ENCODE results near the gene TMBIM4. TPM values are rescaled to one million over a fixed set of nuclear protein-coding genes. Genes with fewer than 3 reads are reported as not detected.

The TMBIM4 gene
- total RNA-seq, 2 experiments from 2014 or later: 24.1 to 24.2 TPM

GRCh38 chr12:66130267-66131066, 39.3 kb downstream of the TMBIM4 start, which contains the start of gene LLPH:
Gene LLPH, minus strand, starts transcription at chr12:66130750. Its CDS starts 1,644 bp downstream, at chr12:66129106.
- H3K27ac Mint-ChIP-seq: peak within 1 kb of the TSS; percentile 96
- ATAC-seq (ENCODE audit: poor library complexity) (peak; percentile 90), DNase-seq (peak; percentile 78 to 94 (median 84))
- intact Hi-C loops (cut with DNase I, micrococcal nuclease): loop anchor here (2.0 to 10.0 kb wide), 4 partner anchors 38 to 1726 kb away; partner anchors contain the start of genes TMBIM4 (in 2 of the 2) and XPOT (in 1 of the 2)
- TF ChIP-seq CTCF (IDR thresholded peaks at IDR 0.05): no peak
- peak within 1 kb of the TSS; percentile 77 to 89 for H3K27ac ChIP-seq (ENCODE audit: low read depth in 1 of 2, low read length in 2 of 2)
- no peaks in the 10 kb centered on the region for H3K9me3 Mint-ChIP-seq
- H3K9me3 ChIP-seq (ENCODE audit: control insufficient read depth in 1 of 2, insufficient read depth in 1 of 2, low read length in 2 of 2): no peaks in the 10 kb centered on the region
- peaks cover 62% of the 10 kb centered on the region for H3K36me3 Mint-ChIP-seq (ENCODE audit: low read depth)
- H3K27me3 Mint-ChIP-seq: no peaks in the 10 kb centered on the region
- no peaks in the 10 kb centered on the region for H3K27me3 ChIP-seq (ENCODE audit: control insufficient read depth in 1 of 2, insufficient read depth in 2 of 2, low read length in 2 of 2)
- H3K4me3 Mint-ChIP-seq: peak within 1 kb of the TSS; percentile 95
- peaks cover 13% of the 10 kb centered on the region for H3K4me1 ChIP-seq (ENCODE audit: insufficient read depth, low read length)
- peaks cover 22% of the 10 kb centered on the region for H3K36me3 ChIP-seq (ENCODE audit: insufficient read depth, low read length)
- ChIA-PET CTCF (interaction anchor here (0.6 to 2.6 kb wide), 3 partner anchors 15 to 266 kb away, joined by 3 to 19 read pairs (median 8); partner anchors contain the start of gene TMBIM4), POLR2A (interaction anchor here (0.6 to 3.8 kb wide), 18 partner anchors 10 to 1909 kb away, joined by 3 to 94 read pairs (median 4); partner anchors contain the start of genes CAND1, HELB, IRAK3 and KICS2)
- peaks cover 71% of the 10 kb centered on the region for H3K4me1 Mint-ChIP-seq (ENCODE audit: low read depth)
- H3K4me3 ChIP-seq (ENCODE audit: low read length): peak within 1 kb of the TSS; percentile 96

- H3K4me1 ChIP-seq (ENCODE audit: insufficient read depth, low read length): peaks cover 13% of the 10 kb centered on the region
- CTCF ChIA-PET: interaction anchor here (1.9 to 2.6 kb wide), 2 partner anchors 15 to 39 kb away, joined by 8 to 19 read pairs; partner anchors contain the start of gene TMBIM4
- Mint-ChIP-seq H3K9me3 (no peaks in the 10 kb centered on the region), H3K36me3 (ENCODE audit: low read depth) (peaks cover 68% of the 10 kb centered on the region), H3K27ac (peak overlapping the region; percentile 96), H3K4me3 (peak overlapping the region; percentile 95), H3K27me3 (no peaks in the 10 kb centered on the region), H3K4me1 (ENCODE audit: low read depth) (peaks cover 76% of the 10 kb centered on the region)
- no peaks in the 10 kb centered on the region for H3K27me3 ChIP-seq (ENCODE audit: control insufficient read depth in 1 of 2, insufficient read depth in 2 of 2, low read length in 2 of 2)
- H3K27ac ChIP-seq (ENCODE audit: low read depth in 1 of 2, low read length in 2 of 2): no peak overlapping the region
- no peak for TF ChIP-seq CTCF (IDR thresholded peaks at IDR 0.05)
- H3K36me3 ChIP-seq (ENCODE audit: insufficient read depth, low read length): peaks cover 28% of the 10 kb centered on the region
- DNase-seq: peak in 1 of 14 experiments; percentile 26
- POLR2A ChIA-PET: interaction anchor here (1.0 to 3.8 kb wide), 7 partner anchors 10 to 1908 kb away, joined by 4 to 94 read pairs (median 6); partner anchors contain the start of genes HELB, KICS2 and TMBIM4
- H3K9me3 ChIP-seq (ENCODE audit: control insufficient read depth in 1 of 2, insufficient read depth in 1 of 2, low read length in 2 of 2): no peaks in the 10 kb centered on the region
- intact Hi-C loops (cut with DNase I, micrococcal nuclease): loop anchor here (2.0 to 10.0 kb wide), 5 partner anchors 39 to 1725 kb away; partner anchors contain the start of genes TMBIM4 (in 2 of the 2), CAND1 (in 1 of the 2) and XPOT (in 1 of the 2)
- no peak for ATAC-seq (ENCODE audit: poor library complexity)
- H3K4me3 ChIP-seq (ENCODE audit: low read length): peak overlapping the region; percentile 96
Measured at GRCh38 chr12:66129934-66130266, 39.9 kb downstream of the TMBIM4 start.

- Mint-ChIP-seq H3K9me3 (no peaks in the 10 kb centered on the region), H3K27ac (peak overlapping the region; percentile 11)
Measured at GRCh38 chr12:66127650-66128049, 42.1 kb downstream of the TMBIM4 start.

More at GRCh38 chr12:66127650-66128049, 42.1 kb downstream of the TMBIM4 start:
- POLR2A ChIA-PET: no interaction called here
- Mint-ChIP-seq H3K4me3 (peak overlapping the region; percentile 43), H3K36me3 (ENCODE audit: low read depth) (peaks cover 86% of the 10 kb centered on the region), H3K27me3 (no peaks in the 10 kb centered on the region), H3K4me1 (ENCODE audit: low read depth) (peaks cover 81% of the 10 kb centered on the region)
- no peaks in the 10 kb centered on the region for H3K27me3 ChIP-seq (ENCODE audit: control insufficient read depth in 1 of 2, insufficient read depth in 2 of 2, low read length in 2 of 2)
- peaks cover 13% of the 10 kb centered on the region for H3K4me1 ChIP-seq (ENCODE audit: insufficient read depth, low read length)
- no peak overlapping the region for H3K4me3 ChIP-seq (ENCODE audit: low read length)
- no peak overlapping the region for H3K27ac ChIP-seq (ENCODE audit: low read depth in 1 of 2, low read length in 2 of 2)
- CTCF ChIA-PET: no interaction called here
- TF ChIP-seq CTCF (IDR thresholded peaks at IDR 0.05): no peak
- no peak for ATAC-seq (ENCODE audit: poor library complexity)
- H3K9me3 ChIP-seq (ENCODE audit: control insufficient read depth in 1 of 2, insufficient read depth in 1 of 2, low read length in 2 of 2): no peaks in the 10 kb centered on the region
- no peak for DNase-seq
- intact Hi-C loops (cut with DNase I, micrococcal nuclease): loop anchor here in 1 of 2 experiments (5.0 kb wide), 1 partner anchor 1140 kb away; the partner anchor contains the start of gene CAND1
- H3K36me3 ChIP-seq (ENCODE audit: insufficient read depth, low read length): peaks cover 50% of the 10 kb centered on the region
